Neural progenitor cell (in vitro differentiated cells): ENCODE measurements around the gene GFY.

ENCODE experiments used
- EZH2phosphoT487 ChIP-seq: fragments of 200-600 bp; sonication (generic); IDR thresholded peaks from 2 replicates; pipeline ENCODE4 v1.6.1; 2017; ENCODE audit warnings: antibody characterized with exemption
- TF ChIP-seq, protein P1 (sequence below): fragments of 200-600 bp; sonication (generic); IDR thresholded peaks from 2 replicates; pipeline ENCODE4 v1.5.1; 2017; ENCODE audit warnings: antibody characterized with exemption, mild to moderate bottlenecking

DNA sequence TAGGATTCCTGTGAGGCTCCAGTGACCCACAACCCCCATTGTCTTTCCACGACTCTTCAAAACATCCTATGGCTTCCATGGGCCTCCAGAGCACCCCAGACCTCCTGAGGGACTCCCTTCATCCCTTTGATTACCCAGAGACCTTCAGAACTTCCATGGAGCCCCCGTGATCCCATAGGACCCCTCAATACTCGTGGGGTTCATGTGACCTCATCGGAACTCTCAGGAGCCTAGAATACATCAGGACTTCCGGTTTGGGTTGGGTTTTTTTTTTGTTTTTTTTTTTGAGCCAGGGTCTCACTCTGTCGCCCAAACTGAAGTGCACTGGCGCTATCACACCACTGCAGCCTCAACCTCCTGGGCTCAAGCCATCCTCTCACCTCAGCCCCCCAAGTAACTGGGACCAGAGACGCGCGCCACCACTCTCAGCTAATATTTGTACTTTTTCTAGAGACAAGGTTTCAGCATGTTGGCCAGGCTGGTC lies 28.6 kb downstream of the GFY start:
- no peak for TF ChIP-seq EZH2phosphoT487
- TF ChIP-seq, protein P1, sequence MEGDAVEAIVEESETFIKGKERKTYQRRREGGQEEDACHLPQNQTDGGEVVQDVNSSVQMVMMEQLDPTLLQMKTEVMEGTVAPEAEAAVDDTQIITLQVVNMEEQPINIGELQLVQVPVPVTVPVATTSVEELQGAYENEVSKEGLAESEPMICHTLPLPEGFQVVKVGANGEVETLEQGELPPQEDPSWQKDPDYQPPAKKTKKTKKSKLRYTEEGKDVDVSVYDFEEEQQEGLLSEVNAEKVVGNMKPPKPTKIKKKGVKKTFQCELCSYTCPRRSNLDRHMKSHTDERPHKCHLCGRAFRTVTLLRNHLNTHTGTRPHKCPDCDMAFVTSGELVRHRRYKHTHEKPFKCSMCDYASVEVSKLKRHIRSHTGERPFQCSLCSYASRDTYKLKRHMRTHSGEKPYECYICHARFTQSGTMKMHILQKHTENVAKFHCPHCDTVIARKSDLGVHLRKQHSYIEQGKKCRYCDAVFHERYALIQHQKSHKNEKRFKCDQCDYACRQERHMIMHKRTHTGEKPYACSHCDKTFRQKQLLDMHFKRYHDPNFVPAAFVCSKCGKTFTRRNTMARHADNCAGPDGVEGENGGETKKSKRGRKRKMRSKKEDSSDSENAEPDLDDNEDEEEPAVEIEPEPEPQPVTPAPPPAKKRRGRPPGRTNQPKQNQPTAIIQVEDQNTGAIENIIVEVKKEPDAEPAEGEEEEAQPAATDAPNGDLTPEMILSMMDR, result no peak
